ENCODE results near the gene ZFC3H1. TPM values are rescaled to one million over a fixed set of nuclear protein-coding genes. Genes with fewer than 3 reads are reported as not detected.

ZFC3H1 gene
- total RNA-seq, 1 experiment from 2014 or later = 37.1 TPM

DNA sequence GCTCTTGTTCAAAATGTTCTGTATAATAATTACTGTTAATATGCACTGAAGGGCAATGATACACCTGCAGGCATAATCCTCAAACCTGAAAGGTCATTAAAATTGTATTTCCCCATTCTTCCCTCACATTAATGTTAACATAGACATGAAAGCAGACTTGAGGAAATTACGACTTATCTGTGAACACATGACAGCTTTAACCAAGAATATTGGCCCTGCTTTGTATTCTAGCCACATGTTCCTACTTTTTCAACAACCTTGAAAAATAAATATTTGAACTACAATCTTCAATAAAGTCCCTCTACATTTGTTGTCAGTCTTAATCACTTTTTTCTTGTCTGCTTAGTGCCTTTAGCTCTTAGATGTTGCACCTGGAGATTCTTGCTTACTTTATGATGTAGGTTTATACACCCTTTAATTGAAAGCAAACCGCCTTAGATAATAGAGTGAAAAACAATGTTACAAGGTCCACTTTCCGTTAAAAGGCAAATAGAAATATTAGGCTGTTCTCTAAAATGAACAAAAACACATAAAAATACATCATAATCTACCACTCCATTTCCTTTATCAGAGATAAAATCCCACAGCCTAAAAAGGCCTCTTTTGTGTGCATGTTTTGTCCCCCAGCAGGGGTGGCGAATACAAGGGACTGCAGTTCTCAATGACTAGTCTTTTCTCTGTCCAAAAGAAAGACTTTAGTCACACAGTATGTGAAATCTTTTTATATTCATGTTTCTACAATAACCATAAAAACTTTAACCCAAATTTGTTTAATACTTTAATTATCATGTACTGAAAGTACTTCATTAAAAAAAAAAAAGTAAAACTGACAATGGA is 55.9 kb downstream of the ZFC3H1 start:
- ChIA-PET RAD21 (ENCODE audit: low non-redundant PET in 1 of 2, low total read pairs in 2 of 2, uncharacterized antibody in 2 of 2, unreplicated experiment in 2 of 2) (no interaction called here), CTCF (no interaction called here), POLR2A (no interaction called here)
- H3K9ac ChIP-seq (ENCODE audit: low read length) = no peak overlapping the region
- no TSS peak for BruUV-seq (replicated peaks)
- H3K27ac ChIP-seq (ENCODE audit: low read depth, low read length) = no peak overlapping the region
- no peaks in the 10 kb centered on the region for H3K9me2 ChIP-seq (ENCODE audit: insufficient read depth)
- no peaks in the 10 kb centered on the region for H3K27me3 ChIP-seq (ENCODE audit: insufficient read depth, low read length)
- peaks cover 31 to 37% of the 10 kb centered on the region in 2 experiments for H3K36me3 ChIP-seq (ENCODE audit: control insufficient read depth in 1 of 2, insufficient read depth in 2 of 2, low read length in 2 of 2)
- H2AFZ ChIP-seq (ENCODE audit: low read depth, low read length, poor library complexity, severe bottlenecking) = no peak overlapping the region
- H3K4me2 ChIP-seq (ENCODE audit: low read length) = no peak overlapping the region
- DNase-seq (ENCODE audit: low read depth, low spot score) (no peak), ATAC-seq (no peak)
- no peaks in the 10 kb centered on the region for H3K4me1 ChIP-seq (ENCODE audit: control insufficient read depth in 1 of 2, insufficient read depth in 2 of 2, low read length in 2 of 2)
- H3K79me2 ChIP-seq (ENCODE audit: insufficient read depth, low read length) = no peaks in the 10 kb centered on the region
- intact Hi-C loops (cut with micrococcal nuclease) = no loop called here
- H4K20me1 ChIP-seq (ENCODE audit: insufficient read depth) = no peaks in the 10 kb centered on the region
- no peaks in the 10 kb centered on the region for H3K9me3 ChIP-seq (ENCODE audit: control insufficient read depth in 1 of 2, insufficient read depth in 1 of 2, low read depth in 1 of 2, low read length in 2 of 2)
- no peak for TF ChIP-seq CEBPB (IDR thresholded peaks at IDR 0.05; ENCODE audit: low read depth)
- TF ChIP-seq, protein P1, sequence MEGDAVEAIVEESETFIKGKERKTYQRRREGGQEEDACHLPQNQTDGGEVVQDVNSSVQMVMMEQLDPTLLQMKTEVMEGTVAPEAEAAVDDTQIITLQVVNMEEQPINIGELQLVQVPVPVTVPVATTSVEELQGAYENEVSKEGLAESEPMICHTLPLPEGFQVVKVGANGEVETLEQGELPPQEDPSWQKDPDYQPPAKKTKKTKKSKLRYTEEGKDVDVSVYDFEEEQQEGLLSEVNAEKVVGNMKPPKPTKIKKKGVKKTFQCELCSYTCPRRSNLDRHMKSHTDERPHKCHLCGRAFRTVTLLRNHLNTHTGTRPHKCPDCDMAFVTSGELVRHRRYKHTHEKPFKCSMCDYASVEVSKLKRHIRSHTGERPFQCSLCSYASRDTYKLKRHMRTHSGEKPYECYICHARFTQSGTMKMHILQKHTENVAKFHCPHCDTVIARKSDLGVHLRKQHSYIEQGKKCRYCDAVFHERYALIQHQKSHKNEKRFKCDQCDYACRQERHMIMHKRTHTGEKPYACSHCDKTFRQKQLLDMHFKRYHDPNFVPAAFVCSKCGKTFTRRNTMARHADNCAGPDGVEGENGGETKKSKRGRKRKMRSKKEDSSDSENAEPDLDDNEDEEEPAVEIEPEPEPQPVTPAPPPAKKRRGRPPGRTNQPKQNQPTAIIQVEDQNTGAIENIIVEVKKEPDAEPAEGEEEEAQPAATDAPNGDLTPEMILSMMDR (IDR thresholded peaks at IDR 0.05 in 2 of 3, conservative IDR thresholded peaks at IDR 0.05 in 1 of 3; ENCODE audit: borderline replicate concordance in 1 of 3, insufficient read depth in 1 of 3, low read depth in 2 of 3, low read length in 2 of 3) = no peak
- no peak for TF ChIP-seq YY1 (IDR thresholded peaks at IDR 0.05; ENCODE audit: extremely low read depth, insufficient replicate concordance, low read depth, low read length)
- TF ChIP-seq, protein P2, sequence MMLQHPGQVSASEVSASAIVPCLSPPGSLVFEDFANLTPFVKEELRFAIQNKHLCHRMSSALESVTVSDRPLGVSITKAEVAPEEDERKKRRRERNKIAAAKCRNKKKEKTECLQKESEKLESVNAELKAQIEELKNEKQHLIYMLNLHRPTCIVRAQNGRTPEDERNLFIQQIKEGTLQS (IDR thresholded peaks at IDR 0.05) = no peak
- TF ChIP-seq FOSL1 (IDR thresholded peaks at IDR 0.05; ENCODE audit: low read depth) = no peak
- no peak for TF ChIP-seq EGR1 (IDR thresholded peaks at IDR 0.05; ENCODE audit: low read depth)
- TF ChIP-seq SRF (IDR thresholded peaks at IDR 0.05; ENCODE audit: low read depth) = no peak
- TF ChIP-seq RAD21 (IDR thresholded peaks at IDR 0.05; ENCODE audit: low read depth) = no peak
- no peak for TF ChIP-seq POLR2A (IDR thresholded peaks at IDR 0.05; ENCODE audit: borderline replicate concordance, extremely low read depth, insufficient read depth, insufficient read length)
- H3K4me3 ChIP-seq (replicated peaks in 1 of 2; ENCODE audit: low read depth in 1 of 2, low read length in 2 of 2) = no peak overlapping the region

All from HCT116 (cell line).